SW 1271 (cell line): ENCODE data around the gene LSS.
"Not testable (repeated sequence)": the region's sequence is repeated elsewhere in the genome, so short reads cannot be mapped to it uniquely, and the experiment has no call there.

ENCODE experiments used
- DNase-seq, 2 experiments: peaks; one replicate each; lab custom pipeline; 2025; lab: John Stamatoyannopoulos, UW

Gene LSS

GRCh38 chr21:46187261-46187660, 41.3 kb downstream of the LSS start:
- no peak for DNase-seq

GRCh38 chr21:46185716-46186115, 42.9 kb downstream of the LSS start:
- DNase-seq: no peak

- DNase-seq: peak; percentile 34 to 78
These were observed 43.7 kb downstream of the LSS start for GRCh38 chr21:46184625-46185555.

- DNase-seq: peak in 1 of 2 experiments; percentile 45
These were observed 44.5 kb downstream of the LSS start, which contains the start of gene SPATC1L for GRCh38 chr21:46183910-46184624. SPATC1L (minus strand) TSS chr21:46184459; CDS start chr21:46182816, 1,643 bp downstream.

- not testable (repeated sequence) for DNase-seq
These were observed 45.2 kb downstream of the LSS start for GRCh38 chr21:46183337-46183909.

GRCh38 chr21:46182548-46183336, 45.8 kb downstream of the LSS start:
- DNase-seq: no peak

GRCh38 chr21:46181953-46182547, 46.5 kb downstream of the LSS start:
- DNase-seq: no peak

GRCh38 chr21:46181436-46181835, 47.1 kb downstream of the LSS start:
- no peak for DNase-seq

GRCh38 chr21:46180778-46181391, 47.7 kb downstream of the LSS start:
- no peak for DNase-seq

- no peak for DNase-seq
These were observed 48.4 kb downstream of the LSS start for GRCh38 chr21:46180079-46180722.

- no peak for DNase-seq
These were observed 48.9 kb downstream of the LSS start for GRCh38 chr21:46179708-46180078.

- no peak for DNase-seq
These were observed 49.6 kb downstream of the LSS start for GRCh38 chr21:46178961-46179360.

- not testable (repeated sequence) for DNase-seq
These were observed 52.0 kb downstream of the LSS start for GRCh38 chr21:46176443-46177129.

GRCh38 chr21:46173573-46173972, 55.0 kb downstream of the LSS start:
- no peak for DNase-seq

- DNase-seq: no peak
These were observed 55.6 kb downstream of the LSS start for GRCh38 chr21:46172863-46173528.

GRCh38 chr21:46171996-46172862, 56.3 kb downstream of the LSS start:
- DNase-seq: no peak

- no peak for DNase-seq
These were observed 57.0 kb downstream of the LSS start for GRCh38 chr21:46171585-46171984.
